Measurements from ENCODE around the gene KIF23.

DNA sequence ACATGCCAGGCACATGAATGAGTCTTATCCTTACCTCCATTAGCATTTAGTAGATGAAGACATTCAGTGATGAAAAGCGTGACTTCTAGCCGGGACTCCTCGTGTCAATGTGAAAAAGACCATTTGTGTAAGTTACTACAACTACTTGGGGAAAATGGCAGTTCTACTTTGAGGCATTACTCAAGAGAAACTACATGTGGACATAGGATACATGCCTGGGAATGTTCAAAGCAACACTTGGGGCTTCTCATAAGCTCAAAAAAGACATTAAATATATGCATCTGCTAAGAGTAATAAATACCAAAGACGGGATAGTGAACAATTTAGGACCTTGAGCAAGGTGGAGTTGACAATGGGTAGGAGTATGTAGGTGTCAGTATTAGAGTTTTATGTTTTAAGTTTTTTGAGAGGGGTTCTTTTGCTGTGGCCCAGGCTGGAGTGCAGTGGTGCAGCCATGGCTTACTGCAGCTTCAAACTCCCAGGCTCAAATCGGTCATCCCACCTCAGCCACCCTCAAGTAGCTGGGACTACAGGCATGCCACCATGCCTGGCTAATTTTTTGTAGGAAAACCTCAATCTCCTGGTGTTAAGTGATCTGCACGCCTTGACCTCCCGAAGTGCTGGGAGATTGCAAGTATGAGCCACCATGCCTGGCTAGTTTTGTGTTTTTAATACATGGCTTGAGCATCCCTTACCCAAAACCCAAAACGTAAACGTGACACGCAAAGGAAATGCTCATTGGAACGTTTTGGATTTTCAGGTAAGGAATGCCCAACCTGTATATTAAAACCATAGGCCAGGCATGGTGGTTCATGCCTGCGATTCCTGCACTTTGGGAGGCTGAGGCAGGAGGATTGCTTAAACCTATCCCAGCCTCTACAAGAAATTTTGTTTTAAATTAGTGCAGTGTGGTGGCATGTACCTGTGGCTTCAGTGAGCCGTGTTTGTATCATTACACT lies 42.3 kb downstream of the KIF23 start:
- TF ChIP-seq, protein P1, sequence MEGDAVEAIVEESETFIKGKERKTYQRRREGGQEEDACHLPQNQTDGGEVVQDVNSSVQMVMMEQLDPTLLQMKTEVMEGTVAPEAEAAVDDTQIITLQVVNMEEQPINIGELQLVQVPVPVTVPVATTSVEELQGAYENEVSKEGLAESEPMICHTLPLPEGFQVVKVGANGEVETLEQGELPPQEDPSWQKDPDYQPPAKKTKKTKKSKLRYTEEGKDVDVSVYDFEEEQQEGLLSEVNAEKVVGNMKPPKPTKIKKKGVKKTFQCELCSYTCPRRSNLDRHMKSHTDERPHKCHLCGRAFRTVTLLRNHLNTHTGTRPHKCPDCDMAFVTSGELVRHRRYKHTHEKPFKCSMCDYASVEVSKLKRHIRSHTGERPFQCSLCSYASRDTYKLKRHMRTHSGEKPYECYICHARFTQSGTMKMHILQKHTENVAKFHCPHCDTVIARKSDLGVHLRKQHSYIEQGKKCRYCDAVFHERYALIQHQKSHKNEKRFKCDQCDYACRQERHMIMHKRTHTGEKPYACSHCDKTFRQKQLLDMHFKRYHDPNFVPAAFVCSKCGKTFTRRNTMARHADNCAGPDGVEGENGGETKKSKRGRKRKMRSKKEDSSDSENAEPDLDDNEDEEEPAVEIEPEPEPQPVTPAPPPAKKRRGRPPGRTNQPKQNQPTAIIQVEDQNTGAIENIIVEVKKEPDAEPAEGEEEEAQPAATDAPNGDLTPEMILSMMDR (IDR thresholded peaks at IDR 0.05), result no peak
- TF ChIP-seq EZH2phosphoT487 (IDR thresholded peaks at IDR 0.05), result no peak
